Spleen (tissue), 11 donors: ENCODE results near the gene PAPPA. TPM values are rescaled to one million over a fixed set of nuclear protein-coding genes. Genes with fewer than 3 reads are reported as not detected.

ENCODE experiments used
- DNase-seq: peaks from one replicate; pipeline ENCODE4 v3.0.0-alpha.2; 2020
- H3K27ac ChIP-seq, 8 donors: fragments of 200-600 bp; sonication (generic) in 7 of 8; 1 replicate in 4 of 8; 2 replicates in 4 of 8; pipeline versions ENCODE4 v1.5.0 to v1.8.0; 2016 to 2021; ENCODE audit warnings: inconsistent platforms in 4 of 8, mild to moderate bottlenecking in 4 of 8, moderate library complexity in 1 of 8
- H3K27me3 ChIP-seq, 7 donors: fragments of 200-600 bp; sonication (generic) in 6 of 7; replicated peaks in 1 of 7; 1 replicate in 4 of 7; 2 replicates in 3 of 7; pipeline versions ENCODE4 v1.5.0 to v1.8.0; 2016 to 2021; ENCODE audit warnings: inconsistent platforms in 3 of 7, mild to moderate bottlenecking in 1 of 7
- H3K36me3 ChIP-seq, 6 donors: fragments of 200-600 bp; sonication (generic) in 5 of 6; 1 replicate in 4 of 6; 2 replicates in 2 of 6; pipeline versions ENCODE4 v1.5.0 to v1.8.0; 2016 to 2021; ENCODE audit warnings: inconsistent platforms in 2 of 6
- H3K4me1 ChIP-seq, 6 donors: fragments of 200-600 bp; sonication (generic) in 5 of 6; 1 replicate in 3 of 6; 2 replicates in 3 of 6; pipeline versions ENCODE4 v1.5.0 to v1.8.0; 2016 to 2021; ENCODE audit warnings: inconsistent platforms in 3 of 6
- H3K4me3 ChIP-seq, 8 donors: fragments of 200-600 bp; sonication (generic) in 7 of 8; 1 replicate in 4 of 8; 2 replicates in 4 of 8; pipeline versions ENCODE4 v1.5.0 to v1.8.0; 2016 to 2021; ENCODE audit warnings: inconsistent platforms in 4 of 8, mild to moderate bottlenecking in 4 of 8, moderate library complexity in 2 of 8
- H3K9me3 ChIP-seq, 8 donors: fragments of 200-600 bp; sonication (generic) in 7 of 8; 1 replicate in 4 of 8; 2 replicates in 4 of 8; pipeline versions ENCODE4 v1.5.0 to v1.8.0; 2016 to 2021; ENCODE audit warnings: inconsistent platforms in 4 of 8
- CTCF ChIP-seq, 11 experiments: fragments of 200-600 bp in 7 of 11; fragments of 450-650 bp in 4 of 11; sonication (generic) in 4 of 11; IDR thresholded peaks in 8 of 11; conservative IDR thresholded peaks in 3 of 11; 1 replicate in 7 of 11; 2 replicates in 4 of 11; pipeline versions ENCODE4 v1.4.0 to v1.8.0; 2016 to 2021; ENCODE audit warnings: antibody characterized with exemption in 11 of 11, inconsistent platforms in 4 of 11, mild to moderate bottlenecking in 1 of 11
- POLR2A ChIP-seq, 3 donors: fragments of 450-650 bp; IDR thresholded peaks; one replicate each; pipeline ENCODE4 v1.5.1; 2017; ENCODE audit warnings: antibody characterized with exemption in 3 of 3, mild to moderate bottlenecking in 1 of 3
- POLR2AphosphoS5 ChIP-seq, 3 donors: sonication (generic); formaldehyde crosslinking; IDR thresholded peaks; one replicate each; pipeline ENCODE4 v1.5.1; 2017; ENCODE audit warnings: antibody characterized with exemption in 3 of 3
- WGBS, 5 donors: extraction: QIAGEN DNeasy Blood & Tissue Kit in 3 of 5; methylation state at CpG; one replicate each; pipeline versions ENCODE4 v1.1.5 to v1.1.7; 2013 to 2018; 5-methylcytosine and 5-hydroxymethylcytosine counted together
- intact Hi-C: fragments of 100-400 bp; cut with DNase I; formaldehyde crosslinking; loops from one replicate; pipeline ENCODE4 v1.15.0; 2023; ENCODE audit warnings: low total_unique reads
- polyA plus RNA-seq, 3 donors: library from polyadenylated mRNA; stranded (reverse); fragments of 200-250 nt; gene quantifications; one replicate each; pipeline ENCODE4 v1.2.1, GENCODE V29; 2013
- total RNA-seq, 7 donors: library from RNA; depleted of rRNA in 3 of 7; stranded (reverse); fragments of >200 nt in 3 of 7; fragmentation: NEBNext Ultra II Directional in 4 of 7; extraction: Animal tissue kit (Norgen Biotek cat#: 25700) in 4 of 7; gene quantifications; one replicate each; pipeline versions ENCODE4 v1.1.0 to v1.2.1, GENCODE V29; 2016 to 2021
- donor health status: healthy with polysubstance abuse.
- donor health status: DM: no; HTN: no; CAD: no; lungs with moderate emphysema.
- donor health status: DM: no; HTN: no; CAD: no.
- donor health status: Bipolar disorder and iron deficiency.
- donor health status: healthy.
- donor health status: DM: no; HTN: no; CAD: no.
- donor health status: DM: yes; HTN: yes; CAD: no.

PAPPA gene
- total and polyA plus RNA-seq, 10 donors: 0.13 to 1.4 (median 0.45) TPM

GRCh38 chr9:116405321-116405720, 251.7 kb downstream of the PAPPA start:
- H3K27ac ChIP-seq: no peak overlapping the region
- H3K4me3 ChIP-seq: no peak overlapping the region
- no peaks in the 10 kb centered on the region for H3K36me3 ChIP-seq
- DNase-seq: no peak
- no peaks in the 10 kb centered on the region for H3K9me3 ChIP-seq
- H3K4me1 ChIP-seq: no peaks in the 10 kb centered on the region
- WGBS, 5 donors: 87 to 97% (median 93%) methylated on average over 1 of the region's 1 CpG
- intact Hi-C loops: no loop called here
- H3K27me3 ChIP-seq: no peaks in the 10 kb centered on the region
- TF ChIP-seq CTCF (IDR thresholded peaks at IDR 0.05 in 8 of 11, conservative IDR thresholded peaks at IDR 0.05 in 3 of 11) (no peak), POLR2A (IDR thresholded peaks at IDR 0.05) (no peak), POLR2AphosphoS5 (IDR thresholded peaks at IDR 0.05) (no peak)

DNA sequence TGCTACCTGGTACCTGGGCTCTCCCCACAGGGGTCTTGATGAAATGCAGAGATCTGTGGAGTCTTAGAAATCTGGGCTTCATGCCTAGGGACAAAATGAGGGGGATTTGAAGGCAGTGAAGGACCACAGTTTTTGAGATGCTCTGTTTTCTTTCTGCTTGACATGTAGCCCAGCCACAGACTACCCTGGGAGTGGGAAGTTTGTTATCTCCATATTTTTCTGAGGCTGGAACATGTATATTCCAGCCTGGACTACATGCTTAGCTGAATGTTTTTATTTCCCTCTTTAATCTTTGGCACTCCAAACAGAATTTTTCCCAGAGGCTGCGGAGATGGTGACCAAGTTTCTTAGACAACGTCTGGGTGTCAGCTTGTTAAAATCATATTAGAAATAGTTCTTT, 252.9 kb downstream of the PAPPA start:
- no peak for TF ChIP-seq POLR2A (IDR thresholded peaks at IDR 0.05)
- no peak for TF ChIP-seq CTCF (IDR thresholded peaks at IDR 0.05 in 8 of 11, conservative IDR thresholded peaks at IDR 0.05 in 3 of 11)
- TF ChIP-seq POLR2AphosphoS5 (IDR thresholded peaks at IDR 0.05): no peak
- intact Hi-C loops: no loop called here
- Histone ChIP-seq H3K4me1 (no peaks in the 10 kb centered on the region), H3K9me3 (no peaks in the 10 kb centered on the region), H3K4me3 (no peak overlapping the region), H3K36me3 (no peaks in the 10 kb centered on the region), H3K27me3 (no peaks in the 10 kb centered on the region), H3K27ac (no peak overlapping the region)
- WGBS, 5 donors: 87 to 97% (median 92%) methylated on average over 2 of the region's 2 CpGs
- no peak for DNase-seq

- WGBS, 5 donors: 71 to 89% (median 78%) methylated on average over 2 of the region's 2 CpGs
- intact Hi-C loops: no loop called here
- Histone ChIP-seq H3K27ac (no peak overlapping the region), H3K27me3 (no peaks in the 10 kb centered on the region), H3K9me3 (no peaks in the 10 kb centered on the region), H3K4me3 (no peak overlapping the region), H3K36me3 (no peaks in the 10 kb centered on the region), H3K4me1 (no peaks in the 10 kb centered on the region)
- no peak for DNase-seq
- no peak for TF ChIP-seq POLR2A (IDR thresholded peaks at IDR 0.05)
- TF ChIP-seq POLR2AphosphoS5 (IDR thresholded peaks at IDR 0.05): no peak
- no peak for TF ChIP-seq CTCF (IDR thresholded peaks at IDR 0.05 in 8 of 11, conservative IDR thresholded peaks at IDR 0.05 in 3 of 11)
These were observed 255.5 kb downstream of the PAPPA start for GRCh38 chr9:116409129-116409528.

- Histone ChIP-seq H3K27ac (no peak overlapping the region), H3K4me3 (no peak overlapping the region), H3K4me1 (no peaks in the 10 kb centered on the region), H3K36me3 (no peaks in the 10 kb centered on the region), H3K27me3 (no peaks in the 10 kb centered on the region), H3K9me3 (no peaks in the 10 kb centered on the region)
- intact Hi-C loops: no loop called here
- TF ChIP-seq POLR2AphosphoS5 (IDR thresholded peaks at IDR 0.05): no peak
- TF ChIP-seq POLR2A (IDR thresholded peaks at IDR 0.05): no peak
- TF ChIP-seq CTCF (IDR thresholded peaks at IDR 0.05 in 8 of 11, conservative IDR thresholded peaks at IDR 0.05 in 3 of 11): no peak
- DNase-seq: no peak
- 70 to 89% (median 79%) methylated on average over 6 of the region's 6 CpGs for WGBS, 5 donors
These were observed 256.0 kb downstream of the PAPPA start for GRCh38 chr9:116409638-116410037.
